Caco-2 (cell line): ENCODE results near the gene OR5D16. TPM values are rescaled to one million over a fixed set of nuclear protein-coding genes. Genes with fewer than 3 reads are reported as not detected.

Experiments used
- BruUV-seq: library from RNA; stranded (reverse); fragments of 400-500 nt; replicated peaks from 2 replicates; lab custom pipeline; 2021; lab: Mats Ljungman, UMichigan
- CTCF ChIA-PET: fragments of 300-600 bp; sonication (Branson Sonifier 250); formaldehyde crosslinking; loops from one replicate; lab custom pipeline; 2022; ENCODE audit warnings: antibody characterized with exemption; lab: Charles Lee
- POLR2A ChIA-PET: fragments of 300-600 bp; sonication (Branson Sonifier 250); formaldehyde crosslinking; loops from one replicate; lab custom pipeline; 2022; ENCODE audit warnings: antibody characterized with exemption; lab: Charles Lee
- DNase-seq, 2 experiments: peaks; one replicate each; pipeline versions ENCODE4 v3.0.0 to v3.0.0-alpha.2; 2020 to 2022
- H3K27me3 ChIP-seq: replicated peaks from 2 replicates; pipeline ENCODE4 v1.6.0; 2011; ENCODE audit warnings: low read length; ENCODE audit not compliant: control insufficient read depth, insufficient read depth
- H3K36me3 ChIP-seq: 2 replicates; pipeline ENCODE4 v1.5.1; 2011; ENCODE audit warnings: low read length; ENCODE audit not compliant: control insufficient read depth, insufficient read depth
- H3K4me1 ChIP-seq: fragments of 250-450 bp; sonication (Bioruptor Pico); 2 replicates; pipeline ENCODE4 v1.5.1; 2020; ENCODE audit warnings: mild to moderate bottlenecking
- H3K4me3 ChIP-seq: 2 replicates; pipeline ENCODE4 v1.5.1; 2011; ENCODE audit warnings: low read depth, mild to moderate bottlenecking, control low read depth, low read length
- H3K9me3 ChIP-seq: fragments of 250-450 bp; sonication (Bioruptor Pico); 2 replicates; pipeline ENCODE4 v1.5.1; 2020; ENCODE audit warnings: mild to moderate bottlenecking, moderate library complexity
- H3K27ac Mint-ChIP-seq: one replicate; pipeline ENCODE4 v1.8.0; 2022; ENCODE audit warnings: mixed read lengths; ENCODE audit not compliant: unreplicated experiment
- H3K27me3 Mint-ChIP-seq: one replicate; pipeline ENCODE4 v1.8.0; 2022; ENCODE audit warnings: mixed read lengths; ENCODE audit not compliant: insufficient read depth, unreplicated experiment
- H3K36me3 Mint-ChIP-seq: one replicate; pipeline ENCODE4 v1.8.0; 2022; ENCODE audit warnings: mild to moderate bottlenecking, mixed read lengths; ENCODE audit not compliant: insufficient read depth, unreplicated experiment
- H3K4me1 Mint-ChIP-seq: one replicate; pipeline ENCODE4 v1.8.0; 2022; ENCODE audit warnings: low read depth, mixed read lengths; ENCODE audit not compliant: unreplicated experiment
- H3K4me3 Mint-ChIP-seq: one replicate; pipeline ENCODE4 v1.8.0; 2022; ENCODE audit warnings: mild to moderate bottlenecking, moderate library complexity, mixed read lengths; ENCODE audit not compliant: unreplicated experiment
- H3K9me3 Mint-ChIP-seq: one replicate; pipeline ENCODE4 v1.8.0; 2022; ENCODE audit warnings: mixed read lengths; ENCODE audit not compliant: unreplicated experiment
- intact Hi-C: fragments of 100-400 bp; cut with micrococcal nuclease; formaldehyde crosslinking; loops from one replicate; pipeline ENCODE4 v1.10.0; 2022; ENCODE audit not compliant: unreplicated experiment
- total RNA-seq: library from RNA; stranded (reverse); gene quantifications from 2 replicates; pipeline ENCODE4 v1.2.3, GENCODE V29; 2022
- TF ChIP-seq, protein P1 (sequence below), 2 experiments: fragments of 200-600 bp in 1 of 2; IDR thresholded peaks; 1 replicate in 1 of 2; 2 replicates in 1 of 2; pipeline versions ENCODE4 v1.5.1 to v1.8.0; 2011 to 2022; ENCODE audit warnings: antibody characterized with exemption in 1 of 2, control low read depth in 1 of 2, inconsistent platforms in 1 of 2, low read depth in 1 of 2, low read length in 1 of 2, mild to moderate bottlenecking in 1 of 2, moderate library complexity in 1 of 2; ENCODE audit not compliant: insufficient read depth in 1 of 2, severe bottlenecking in 1 of 2, unreplicated experiment in 1 of 2

OR5D16 gene
- total RNA-seq, 1 experiment from 2014 or later: not detected

DNA sequence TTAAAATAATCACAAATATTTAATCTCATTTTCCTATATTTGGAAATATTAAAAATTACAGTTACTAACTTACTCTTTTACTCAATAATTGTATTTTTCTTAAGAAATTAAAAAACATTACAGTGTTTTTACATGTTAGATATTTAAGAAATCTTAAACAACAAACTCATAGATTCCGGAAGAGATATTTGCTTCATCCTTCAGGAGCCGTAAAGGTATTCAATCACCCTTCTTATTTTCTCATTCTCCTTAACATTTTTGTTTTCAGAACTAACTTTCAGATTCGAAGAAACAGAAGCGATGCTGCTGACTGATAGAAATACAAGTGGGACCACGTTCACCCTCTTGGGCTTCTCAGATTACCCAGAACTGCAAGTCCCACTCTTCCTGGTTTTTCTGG is 19.2 kb upstream of the OR5D16 start, which contains the start of gene OR5D18:
Gene OR5D18 (plus strand): TSS at position 301 of the 400 bp plus-strand sequence. CDS start 0 bp downstream, at position 301.
- ChIA-PET POLR2A (no interaction called here), CTCF (no interaction called here)
- H3K4me1 Mint-ChIP-seq: no peaks in the 10 kb centered on the region
- DNase-seq: no peak
- H3K27me3 ChIP-seq: no peaks in the 10 kb centered on the region
- no TSS peak for BruUV-seq
- H3K4me1 ChIP-seq: no peaks in the 10 kb centered on the region
- no peak within 1 kb of the TSS for H3K27ac Mint-ChIP-seq
- H3K36me3 Mint-ChIP-seq: no peaks in the 10 kb centered on the region
- TF ChIP-seq, protein P1, sequence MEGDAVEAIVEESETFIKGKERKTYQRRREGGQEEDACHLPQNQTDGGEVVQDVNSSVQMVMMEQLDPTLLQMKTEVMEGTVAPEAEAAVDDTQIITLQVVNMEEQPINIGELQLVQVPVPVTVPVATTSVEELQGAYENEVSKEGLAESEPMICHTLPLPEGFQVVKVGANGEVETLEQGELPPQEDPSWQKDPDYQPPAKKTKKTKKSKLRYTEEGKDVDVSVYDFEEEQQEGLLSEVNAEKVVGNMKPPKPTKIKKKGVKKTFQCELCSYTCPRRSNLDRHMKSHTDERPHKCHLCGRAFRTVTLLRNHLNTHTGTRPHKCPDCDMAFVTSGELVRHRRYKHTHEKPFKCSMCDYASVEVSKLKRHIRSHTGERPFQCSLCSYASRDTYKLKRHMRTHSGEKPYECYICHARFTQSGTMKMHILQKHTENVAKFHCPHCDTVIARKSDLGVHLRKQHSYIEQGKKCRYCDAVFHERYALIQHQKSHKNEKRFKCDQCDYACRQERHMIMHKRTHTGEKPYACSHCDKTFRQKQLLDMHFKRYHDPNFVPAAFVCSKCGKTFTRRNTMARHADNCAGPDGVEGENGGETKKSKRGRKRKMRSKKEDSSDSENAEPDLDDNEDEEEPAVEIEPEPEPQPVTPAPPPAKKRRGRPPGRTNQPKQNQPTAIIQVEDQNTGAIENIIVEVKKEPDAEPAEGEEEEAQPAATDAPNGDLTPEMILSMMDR (IDR thresholded peaks at IDR 0.05; ENCODE audit: insufficient read depth in 1 of 2, low read depth in 1 of 2, low read length in 1 of 2, severe bottlenecking in 1 of 2, unreplicated experiment in 1 of 2): no peak
- no peak within 1 kb of the TSS for H3K4me3 Mint-ChIP-seq
- no peaks in the 10 kb centered on the region for H3K9me3 ChIP-seq
- no peaks in the 10 kb centered on the region for H3K36me3 ChIP-seq
- intact Hi-C loops: loop anchor here (10.0 kb wide), 1 partner anchor 65 kb away; the partner anchor contains the start of gene TRIM51
- no peaks in the 10 kb centered on the region for H3K27me3 Mint-ChIP-seq
- no peaks in the 10 kb centered on the region for H3K9me3 Mint-ChIP-seq
- no peak within 1 kb of the TSS for H3K4me3 ChIP-seq

DNA sequence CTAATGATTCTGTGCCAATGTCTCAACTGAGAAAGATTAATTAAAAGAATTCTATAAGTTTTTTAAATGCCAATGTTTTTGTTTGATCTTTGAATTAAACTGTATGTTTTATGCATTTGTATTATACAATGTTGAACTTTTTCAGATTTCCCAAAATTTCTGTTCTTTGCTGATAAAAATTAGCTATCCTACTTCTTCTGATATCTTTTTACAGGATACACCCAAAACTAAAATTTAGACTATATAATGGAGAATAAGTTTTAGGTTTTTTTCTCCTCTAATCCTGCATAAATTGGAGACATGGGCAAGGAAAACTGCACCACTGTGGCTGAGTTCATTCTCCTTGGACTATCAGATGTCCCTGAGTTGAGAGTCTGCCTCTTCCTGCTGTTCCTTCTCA is 11.6 kb upstream of the OR5D16 start, which contains the start of gene OR5L2:
Gene OR5L2 (plus strand): TSS at position 301 of the 400 bp plus-strand sequence. CDS start 0 bp downstream, at position 301.
- H3K27me3 Mint-ChIP-seq: no peaks in the 10 kb centered on the region
- Histone ChIP-seq H3K9me3 (no peaks in the 10 kb centered on the region), H3K27me3 (no peaks in the 10 kb centered on the region), H3K4me1 (no peaks in the 10 kb centered on the region), H3K4me3 (no peak within 1 kb of the TSS), H3K36me3 (no peaks in the 10 kb centered on the region)
- no peak for DNase-seq
- TF ChIP-seq, protein P1 (IDR thresholded peaks at IDR 0.05; ENCODE audit: insufficient read depth in 1 of 2, low read depth in 1 of 2, low read length in 1 of 2, severe bottlenecking in 1 of 2, unreplicated experiment in 1 of 2): no peak
- H3K36me3 Mint-ChIP-seq: no peaks in the 10 kb centered on the region
- no TSS peak for BruUV-seq
- intact Hi-C loops: no loop called here
- H3K27ac Mint-ChIP-seq: no peak within 1 kb of the TSS
- H3K4me3 Mint-ChIP-seq: no peak within 1 kb of the TSS
- H3K4me1 Mint-ChIP-seq: no peaks in the 10 kb centered on the region
- ChIA-PET CTCF (no interaction called here), POLR2A (no interaction called here)
- H3K9me3 Mint-ChIP-seq: no peaks in the 10 kb centered on the region

DNA sequence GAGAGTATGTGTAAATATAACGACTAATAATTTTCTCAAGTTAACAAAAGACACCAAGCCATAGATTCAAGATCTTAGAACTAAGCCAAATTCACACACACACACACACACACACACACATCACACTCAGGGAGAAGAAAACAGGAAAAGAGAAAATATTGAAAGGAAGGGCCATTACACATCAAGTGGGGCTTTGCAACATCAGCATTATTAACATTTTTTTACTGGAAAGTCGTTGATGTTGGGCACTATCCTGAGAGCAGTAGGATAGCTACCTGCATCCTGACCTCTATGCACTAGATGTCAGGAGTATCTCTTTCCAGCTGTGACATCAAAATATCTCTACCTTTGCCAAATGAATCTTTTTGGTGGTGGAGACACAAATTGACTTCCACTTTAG is 8.9 kb downstream of the OR5D16 start:
- no peaks in the 10 kb centered on the region for H3K4me1 Mint-ChIP-seq
- TF ChIP-seq, protein P1 (IDR thresholded peaks at IDR 0.05; ENCODE audit: insufficient read depth in 1 of 2, low read depth in 1 of 2, low read length in 1 of 2, severe bottlenecking in 1 of 2, unreplicated experiment in 1 of 2): no peak
- ChIA-PET POLR2A (no interaction called here), CTCF (no interaction called here)
- no peaks in the 10 kb centered on the region for H3K36me3 Mint-ChIP-seq
- H3K9me3 ChIP-seq: no peaks in the 10 kb centered on the region
- intact Hi-C loops: no loop called here
- H3K4me1 ChIP-seq: no peaks in the 10 kb centered on the region
- no peak overlapping the region for H3K27ac Mint-ChIP-seq
- H3K4me3 ChIP-seq: no peak overlapping the region
- no peak overlapping the region for H3K4me3 Mint-ChIP-seq
- H3K9me3 Mint-ChIP-seq: no peaks in the 10 kb centered on the region
- H3K36me3 ChIP-seq: no peaks in the 10 kb centered on the region
- no TSS peak for BruUV-seq
- DNase-seq: no peak
- no peaks in the 10 kb centered on the region for H3K27me3 Mint-ChIP-seq
- H3K27me3 ChIP-seq: no peaks in the 10 kb centered on the region
